ENCODE measurements around the gene SPATA2.
"Not testable (repeated sequence)": the region's sequence is repeated elsewhere in the genome, so short reads cannot be mapped to it uniquely, and the experiment has no call there.

Gene SPATA2

DNA sequence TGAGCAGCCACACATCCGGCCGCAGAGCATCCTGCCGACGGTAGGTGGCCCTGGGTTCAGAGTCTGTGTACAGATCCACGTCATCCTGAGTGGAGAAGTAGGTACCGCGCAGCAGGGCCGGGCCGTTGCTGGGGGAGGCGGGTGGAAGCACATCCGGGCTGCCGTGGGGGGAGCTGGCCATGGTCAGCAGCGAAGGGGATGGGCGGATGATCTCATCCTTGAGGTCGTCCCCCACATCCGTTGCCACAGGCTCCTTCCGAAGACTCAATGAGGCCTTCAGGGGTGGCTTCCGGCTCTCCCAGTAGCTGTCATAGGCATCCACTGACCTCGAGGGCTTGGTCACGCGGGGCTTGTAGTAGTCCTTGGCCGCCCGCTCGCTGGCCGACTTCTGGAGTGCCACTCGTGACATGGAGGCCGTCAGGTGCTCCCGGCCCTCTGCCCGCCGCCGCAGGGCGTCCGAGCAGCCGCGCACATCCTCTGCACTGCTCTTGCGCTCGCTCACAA is 9.2 kb downstream of the SPATA2 start:
- in situ Hi-C loops (cut with MboI; ENCODE audit: low sequenced_read_pairs): no loop called here

- in situ Hi-C loops (cut with MboI; ENCODE audit: low sequenced_read_pairs): no loop called here
These were observed 9.8 kb downstream of the SPATA2 start for GRCh38 chr20:49905415-49906091.

GRCh38 chr20:49904440-49905214 is 10.7 kb downstream of the SPATA2 start:
- in situ Hi-C loops (cut with MboI; ENCODE audit: low sequenced_read_pairs): no loop called here

- in situ Hi-C loops (cut with MboI; ENCODE audit: low sequenced_read_pairs): no loop called here
These were observed 13.7 kb downstream of the SPATA2 start for GRCh38 chr20:49901588-49901987.

- in situ Hi-C loops (cut with MboI; ENCODE audit: low sequenced_read_pairs): no loop called here
These were observed 15.6 kb downstream of the SPATA2 start for GRCh38 chr20:49899541-49900383.

DNA sequence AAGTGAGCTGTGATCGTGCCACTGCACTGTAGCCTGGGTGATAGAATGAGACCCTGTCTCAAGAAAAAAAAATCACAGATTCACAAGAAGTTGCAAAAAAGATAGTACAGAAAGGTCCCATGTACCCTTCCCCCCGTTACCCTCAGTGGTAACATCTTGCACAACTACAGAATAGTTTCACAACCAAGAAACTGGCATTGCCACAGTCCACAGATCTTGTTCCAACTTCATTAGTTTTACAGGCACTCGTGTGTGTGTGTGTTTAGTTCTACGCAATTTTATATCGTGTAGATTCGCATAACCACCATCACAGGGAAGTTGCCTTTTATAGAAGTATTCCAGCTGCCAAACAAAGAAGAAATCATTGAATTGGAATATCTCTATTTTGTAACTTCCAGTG is 19.1 kb downstream of the SPATA2 start:
- in situ Hi-C loops (cut with MboI; ENCODE audit: low sequenced_read_pairs): no loop called here

- in situ Hi-C loops (cut with MboI; ENCODE audit: low sequenced_read_pairs): not testable (repeated sequence)
These were observed 19.7 kb downstream of the SPATA2 start for GRCh38 chr20:49895474-49896093.

GRCh38 chr20:49894073-49894470 is 21.3 kb downstream of the SPATA2 start:
- in situ Hi-C loops (cut with MboI; ENCODE audit: low sequenced_read_pairs): no loop called here

DNA sequence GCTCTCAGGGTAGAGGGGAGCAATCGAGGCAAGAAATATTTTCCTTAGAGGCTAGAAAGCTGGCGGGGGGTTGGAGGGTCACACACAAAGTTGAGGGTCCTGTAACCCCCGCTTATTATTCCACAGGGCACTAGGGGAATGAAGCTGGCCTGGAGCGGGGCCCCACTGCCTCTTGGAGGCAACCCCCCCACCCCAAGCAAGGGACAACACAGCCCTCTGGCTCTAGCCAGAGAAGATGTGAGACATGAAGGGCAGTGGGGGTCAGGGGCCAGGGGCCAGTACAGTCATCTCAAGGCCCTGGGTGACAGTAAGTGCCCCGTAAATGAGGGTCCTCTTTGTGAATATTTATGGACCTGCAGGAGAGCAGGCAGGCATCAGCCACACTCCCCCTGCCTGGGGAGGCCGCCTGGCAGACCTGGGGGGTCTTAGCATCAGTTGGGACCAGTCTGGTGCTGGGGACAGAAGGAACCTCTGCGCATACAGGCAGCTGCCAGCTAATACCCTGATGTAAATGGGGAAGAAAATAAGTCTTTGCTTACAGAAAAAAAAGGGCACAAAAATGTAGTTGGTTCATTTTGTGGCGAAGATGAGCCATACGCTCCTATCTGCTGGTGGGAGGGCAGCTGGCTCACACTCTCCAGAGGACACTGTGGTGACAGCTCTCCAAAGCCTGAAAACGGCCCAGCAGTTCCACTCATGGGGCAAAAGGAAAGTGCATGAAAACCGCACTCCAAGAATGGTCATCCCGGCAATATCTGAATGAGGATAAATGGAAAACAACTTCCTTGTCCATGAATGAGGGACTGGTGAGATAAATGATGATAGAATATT is 21.9 kb downstream of the SPATA2 start:
- in situ Hi-C loops (cut with MboI; ENCODE audit: low sequenced_read_pairs): no loop called here

- in situ Hi-C loops (cut with MboI; ENCODE audit: low sequenced_read_pairs): no loop called here
These were observed 22.5 kb downstream of the SPATA2 start for GRCh38 chr20:49892817-49893216.

- in situ Hi-C loops (cut with MboI; ENCODE audit: low sequenced_read_pairs): no loop called here
These were observed 23.1 kb downstream of the SPATA2 start for GRCh38 chr20:49892260-49892659.

- in situ Hi-C loops (cut with MboI; ENCODE audit: low sequenced_read_pairs): no loop called here
These were observed 23.7 kb downstream of the SPATA2 start for GRCh38 chr20:49891476-49892110.

DNA sequence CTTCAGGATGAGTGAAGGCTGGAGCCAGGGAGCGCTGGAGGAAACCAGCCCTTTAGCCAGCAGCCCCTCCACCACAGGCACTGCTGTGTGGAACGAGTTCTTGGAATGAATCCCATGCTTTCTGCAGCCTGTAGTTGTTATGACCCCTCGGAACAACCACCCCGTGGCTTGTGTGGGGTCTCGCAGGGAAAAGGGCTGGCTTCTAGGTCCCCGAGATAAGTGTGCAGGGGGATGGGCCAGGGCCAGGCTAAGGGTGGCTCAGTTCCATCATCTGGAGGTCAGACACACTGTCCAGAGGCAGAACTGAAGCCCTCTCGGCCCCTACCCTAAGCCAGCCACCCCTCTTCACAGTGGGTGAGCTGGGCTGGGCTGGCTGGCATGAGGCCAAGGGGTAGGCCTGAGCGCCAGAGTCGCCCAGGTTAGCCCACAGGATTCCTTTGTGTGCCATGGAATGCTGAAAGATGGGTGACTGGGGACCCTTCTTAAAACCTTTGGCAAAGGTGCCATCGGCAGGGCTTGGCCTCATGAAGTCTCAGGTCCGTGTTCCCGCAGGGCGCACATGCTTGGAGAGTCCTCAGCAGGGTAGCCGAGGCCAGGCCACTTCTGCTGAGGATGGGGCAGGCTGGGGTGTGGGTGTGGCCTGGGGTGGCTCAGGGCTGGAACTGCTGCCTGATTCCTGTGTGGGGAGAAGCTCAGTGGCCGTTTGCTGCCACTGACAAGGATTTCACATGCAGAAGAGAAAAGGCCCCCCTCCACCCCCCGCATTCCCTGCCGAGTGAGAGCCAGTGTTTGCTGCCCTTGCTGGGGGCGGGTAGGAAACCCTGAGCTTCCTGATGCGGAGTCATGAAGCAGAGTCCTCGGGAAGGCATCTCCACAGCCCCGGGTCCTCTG is 24.6 kb downstream of the SPATA2 start:
- in situ Hi-C loops (cut with MboI; ENCODE audit: low sequenced_read_pairs): no loop called here

DNA sequence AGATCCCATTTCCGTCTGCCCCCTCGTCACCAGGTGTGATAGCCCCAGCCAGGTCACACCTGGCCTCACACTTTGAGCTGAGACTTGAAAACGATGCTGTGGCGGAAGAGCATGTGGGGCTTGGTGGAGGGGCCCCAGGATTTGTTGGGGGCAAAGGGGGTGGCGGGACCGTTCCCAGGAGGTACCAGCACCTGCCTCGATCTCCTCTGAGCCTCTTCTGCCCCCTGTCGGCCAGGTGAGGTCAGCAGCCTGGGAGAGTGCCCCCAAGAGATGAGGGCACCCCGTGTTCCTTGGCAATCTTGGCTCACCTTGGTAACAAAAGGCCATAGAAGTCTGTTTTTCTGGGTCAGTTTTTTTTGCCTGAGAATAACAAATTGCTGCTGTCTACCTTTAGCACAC is 25.4 kb downstream of the SPATA2 start:
- in situ Hi-C loops (cut with MboI; ENCODE audit: low sequenced_read_pairs): no loop called here

- in situ Hi-C loops (cut with MboI; ENCODE audit: low sequenced_read_pairs): no loop called here
These were observed 26.1 kb downstream of the SPATA2 start for GRCh38 chr20:49889001-49889934.

GRCh38 chr20:49888212-49889000 is 26.9 kb downstream of the SPATA2 start:
- in situ Hi-C loops (cut with MboI; ENCODE audit: low sequenced_read_pairs): no loop called here

All from HL-60/S4 (cell line).